Neural cell (in vitro differentiated cells): ENCODE data around the gene ACAD11. TPM values are rescaled to one million over a fixed set of nuclear protein-coding genes. Genes with fewer than 3 reads are reported as not detected.

Source experiments
- H2AFZ ChIP-seq: fragments of 200-600, 300-800 bp; sonication (generic), shearing (Covaris generic); 2 replicates; pipeline ENCODE4 v1.6.0; 2014; ENCODE audit warnings: low read depth, mild to moderate bottlenecking, antibody characterized with exemption, low read length, moderate library complexity
- H3F3A ChIP-seq: fragments of 200-600 bp; shearing (Covaris generic); 2 replicates; pipeline ENCODE4 v1.6.1; 2016; ENCODE audit warnings: mild to moderate bottlenecking, moderate library complexity, mixed read lengths, antibody characterized with exemption, low read length; ENCODE audit not compliant: insufficient read depth, poor library complexity, severe bottlenecking
- H3K27ac ChIP-seq: fragments of 200-600, 300-800 bp; sonication (generic), shearing (Covaris generic); 2 replicates; pipeline ENCODE4 v1.5.1; 2014; ENCODE audit warnings: mild to moderate bottlenecking, low read length, moderate library complexity
- H3K27me3 ChIP-seq: fragments of 300-800, 200-600 bp; sonication (generic), shearing (Covaris generic); 2 replicates; pipeline ENCODE4 v1.6.0; 2014; ENCODE audit warnings: mild to moderate bottlenecking, low read depth, low read length, moderate library complexity; ENCODE audit not compliant: insufficient read depth
- H3K36me3 ChIP-seq: fragments of 300-800, 200-600 bp; sonication (generic), shearing (Covaris generic); 2 replicates; pipeline ENCODE4 v1.5.1; 2014; ENCODE audit warnings: mild to moderate bottlenecking, antibody characterized with exemption, low read length, moderate library complexity; ENCODE audit not compliant: insufficient read depth
- H3K4me2 ChIP-seq: fragments of 300-800, 200-600 bp; sonication (generic), shearing (Covaris generic); 2 replicates; pipeline ENCODE4 v1.6.0; 2014; ENCODE audit warnings: mild to moderate bottlenecking, low read length
- H3K4me3 ChIP-seq: fragments of 300-800, 200-600 bp; sonication (generic), shearing (Covaris generic); 2 replicates; pipeline ENCODE4 v1.5.1; 2014; ENCODE audit warnings: mild to moderate bottlenecking, low read length, moderate library complexity
- H3K79me2 ChIP-seq: fragments of 200-600 bp; shearing (Covaris generic); replicated peaks from 2 replicates; pipeline ENCODE4 v1.6.0; 2014; ENCODE audit warnings: mild to moderate bottlenecking, low read length, moderate library complexity; ENCODE audit not compliant: insufficient read depth
- H3K9ac ChIP-seq: fragments of 300-800, 200-600 bp; sonication (generic), shearing (Covaris generic); 2 replicates; pipeline ENCODE4 v1.6.1; 2016; ENCODE audit warnings: mild to moderate bottlenecking, low read length, mixed read lengths
- H3K9me2 ChIP-seq: fragments of 200-600 bp; shearing (Covaris generic); 2 replicates; pipeline ENCODE4 v1.6.1; 2016; ENCODE audit warnings: mild to moderate bottlenecking, low read length, mixed read lengths; ENCODE audit not compliant: insufficient read depth
- H3K9me3 ChIP-seq: fragments of 200-600, 300-800 bp; sonication (generic), shearing (Covaris generic); 2 replicates; pipeline ENCODE4 v1.6.1; 2016; ENCODE audit warnings: mild to moderate bottlenecking, mixed run types, low read length, moderate library complexity, mixed read lengths
- H4K20me1 ChIP-seq: fragments of 200-600 bp; shearing (Covaris generic); 2 replicates; pipeline ENCODE4 v1.6.1; 2016; ENCODE audit warnings: mild to moderate bottlenecking, mixed run types; ENCODE audit not compliant: insufficient read depth
- EP300 ChIP-seq: fragments of 450-650 bp; conservative IDR thresholded peaks from 2 replicates; pipeline ENCODE4 v1.6.1; 2014; ENCODE audit warnings: antibody characterized with exemption, mild to moderate bottlenecking, moderate library complexity; ENCODE audit not compliant: poor library complexity, severe bottlenecking
- EZH2 ChIP-seq: fragments of 200-600, 300-800 bp; shearing (Covaris generic), sonication (generic); IDR thresholded peaks from 2 replicates; pipeline ENCODE4 v1.6.1; 2014; ENCODE audit warnings: antibody characterized with exemption, low read length, borderline replicate concordance, mild to moderate bottlenecking; ENCODE audit not compliant: insufficient read depth, poor library complexity, severe bottlenecking
- MXI1 ChIP-seq: fragments of 450-650 bp; conservative IDR thresholded peaks from 2 replicates; pipeline ENCODE4 v1.6.1; 2014; ENCODE audit warnings: antibody characterized with exemption, mild to moderate bottlenecking; ENCODE audit not compliant: poor library complexity, severe bottlenecking
- POLR2AphosphoS5 ChIP-seq: IDR thresholded peaks from 2 replicates; pipeline ENCODE4 v1.6.1; 2012
- RAD21 ChIP-seq: fragments of 450-650 bp; conservative IDR thresholded peaks from 2 replicates; pipeline ENCODE4 v1.6.1; 2014; ENCODE audit warnings: antibody characterized with exemption, mild to moderate bottlenecking, moderate library complexity
- REST ChIP-seq: IDR thresholded peaks from 2 replicates; pipeline ENCODE4 v1.6.1; 2012; ENCODE audit warnings: borderline replicate concordance
- SMC3 ChIP-seq: fragments of 450-650 bp; conservative IDR thresholded peaks from 2 replicates; pipeline ENCODE4 v1.6.1; 2014; ENCODE audit warnings: antibody characterized with exemption, mild to moderate bottlenecking, moderate library complexity; ENCODE audit not compliant: poor library complexity
- TAF1 ChIP-seq: IDR thresholded peaks from 2 replicates; pipeline ENCODE4 v1.6.1; 2012; ENCODE audit warnings: low read depth
- polyA plus RNA-seq: library from polyadenylated mRNA; depleted of rRNA; stranded (reverse); fragments of >200 nt; gene quantifications from 2 replicates; pipeline ENCODE4 v1.2.3, GENCODE V29; 2014
- TF ChIP-seq, protein P1 (sequence below): fragments of 450-650 bp; IDR thresholded peaks from 2 replicates; pipeline ENCODE4 v1.5.1; 2014; ENCODE audit warnings: antibody characterized with exemption, mild to moderate bottlenecking, moderate library complexity; ENCODE audit not compliant: poor library complexity, severe bottlenecking

ACAD11 gene
- polyA plus RNA-seq, 1 donor from 2014 or later = 19.2 TPM

- Histone ChIP-seq H4K20me1 (no peaks in the 10 kb centered on the region), H3K4me3 (no peak overlapping the region), H3K36me3 (peaks cover 16% of the 10 kb centered on the region), H3F3A (no peaks in the 10 kb centered on the region), H3K9me3 (no peaks in the 10 kb centered on the region), H2AFZ (no peak overlapping the region), H3K27me3 (no peaks in the 10 kb centered on the region), H3K9me2 (no peaks in the 10 kb centered on the region), H3K4me2 (no peak overlapping the region), H3K27ac (no peak overlapping the region), H3K9ac (no peak overlapping the region), H3K79me2 (no peaks in the 10 kb centered on the region)
- TF ChIP-seq EZH2 = no peak
- TF ChIP-seq, protein P1, sequence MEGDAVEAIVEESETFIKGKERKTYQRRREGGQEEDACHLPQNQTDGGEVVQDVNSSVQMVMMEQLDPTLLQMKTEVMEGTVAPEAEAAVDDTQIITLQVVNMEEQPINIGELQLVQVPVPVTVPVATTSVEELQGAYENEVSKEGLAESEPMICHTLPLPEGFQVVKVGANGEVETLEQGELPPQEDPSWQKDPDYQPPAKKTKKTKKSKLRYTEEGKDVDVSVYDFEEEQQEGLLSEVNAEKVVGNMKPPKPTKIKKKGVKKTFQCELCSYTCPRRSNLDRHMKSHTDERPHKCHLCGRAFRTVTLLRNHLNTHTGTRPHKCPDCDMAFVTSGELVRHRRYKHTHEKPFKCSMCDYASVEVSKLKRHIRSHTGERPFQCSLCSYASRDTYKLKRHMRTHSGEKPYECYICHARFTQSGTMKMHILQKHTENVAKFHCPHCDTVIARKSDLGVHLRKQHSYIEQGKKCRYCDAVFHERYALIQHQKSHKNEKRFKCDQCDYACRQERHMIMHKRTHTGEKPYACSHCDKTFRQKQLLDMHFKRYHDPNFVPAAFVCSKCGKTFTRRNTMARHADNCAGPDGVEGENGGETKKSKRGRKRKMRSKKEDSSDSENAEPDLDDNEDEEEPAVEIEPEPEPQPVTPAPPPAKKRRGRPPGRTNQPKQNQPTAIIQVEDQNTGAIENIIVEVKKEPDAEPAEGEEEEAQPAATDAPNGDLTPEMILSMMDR = no peak
- TF ChIP-seq EP300 = no peak
- TF ChIP-seq REST = no peak
- no peak for TF ChIP-seq SMC3
- no peak for TF ChIP-seq RAD21
- no peak for TF ChIP-seq MXI1
- TF ChIP-seq TAF1 = no peak
- TF ChIP-seq POLR2AphosphoS5 = no peak
These were observed 137.3 kb downstream of the ACAD11 start for GRCh38 chr3:132522353-132522752.

- H3K4me3 ChIP-seq = no peak overlapping the region
- no peak overlapping the region for H3K4me2 ChIP-seq
- H3F3A ChIP-seq = no peaks in the 10 kb centered on the region
- H3K27ac ChIP-seq = no peak overlapping the region
- H4K20me1 ChIP-seq = no peaks in the 10 kb centered on the region
- no peaks in the 10 kb centered on the region for H3K9me3 ChIP-seq
- H3K9ac ChIP-seq = no peak overlapping the region
- H3K9me2 ChIP-seq = no peaks in the 10 kb centered on the region
- TF ChIP-seq EZH2 (no peak), REST (no peak), POLR2AphosphoS5 (no peak), RAD21 (no peak), SMC3 (no peak), EP300 (no peak), MXI1 (no peak), TAF1 (no peak)
- TF ChIP-seq, protein P1 = no peak
- no peak overlapping the region for H2AFZ ChIP-seq
- no peaks in the 10 kb centered on the region for H3K79me2 ChIP-seq
- peaks cover 17% of the 10 kb centered on the region for H3K36me3 ChIP-seq
- H3K27me3 ChIP-seq = no peaks in the 10 kb centered on the region
These were observed 137.7 kb downstream of the ACAD11 start for GRCh38 chr3:132521901-132522300.
